Liver (tissue), 9 donors: ENCODE measurements around the gene NFE2L1. TPM values are rescaled to one million over a fixed set of nuclear protein-coding genes. Genes with fewer than 3 reads are reported as not detected.
A peak's percentile ranks its signal among the peaks of the same experiment; 100 is the strongest.

Experiments
- DNase-seq: peaks from one replicate; pipeline ENCODE4 v3.0.0-alpha.2; 2017; ENCODE audit warnings: low spot score
- H3K27ac ChIP-seq, 2 donors: one replicate each; pipeline ENCODE4 v1.7.0; 2013; ENCODE audit warnings: inconsistent platforms in 2 of 2, low read length in 2 of 2, control low read depth in 1 of 2, low read depth in 1 of 2, mild to moderate bottlenecking in 1 of 2
- H3K27me3 ChIP-seq, 4 donors: one replicate each; pipeline versions ENCODE4 v1.6.1 to v1.7.0; 2013; ENCODE audit warnings: low read length in 3 of 4, inconsistent platforms in 1 of 4, mild to moderate bottlenecking in 1 of 4, moderate library complexity in 1 of 4; ENCODE audit not compliant: control insufficient read depth in 4 of 4, insufficient read depth in 4 of 4
- H3K36me3 ChIP-seq, 4 donors: one replicate each; pipeline versions ENCODE4 v1.6.1 to v1.7.0; 2013; ENCODE audit warnings: low read length in 3 of 4, mild to moderate bottlenecking in 3 of 4, low read depth in 1 of 4, moderate library complexity in 1 of 4; ENCODE audit not compliant: control insufficient read depth in 4 of 4, insufficient read depth in 3 of 4
- H3K4me1 ChIP-seq, 4 donors: one replicate each; pipeline versions ENCODE4 v1.6.1 to v1.7.0; 2013; ENCODE audit warnings: low read length in 3 of 4, mild to moderate bottlenecking in 3 of 4, moderate library complexity in 1 of 4; ENCODE audit not compliant: control insufficient read depth in 4 of 4, insufficient read depth in 4 of 4
- H3K4me3 ChIP-seq, 3 donors: one replicate each; pipeline versions ENCODE4 v1.6.1 to v1.7.0; 2013; ENCODE audit warnings: low read length in 3 of 3, control low read depth in 1 of 3, low read depth in 1 of 3, mild to moderate bottlenecking in 1 of 3
- H3K9ac ChIP-seq, 2 donors: one replicate each; pipeline ENCODE4 v1.7.0; 2013; ENCODE audit warnings: low read length in 2 of 2, mild to moderate bottlenecking in 2 of 2, moderate library complexity in 2 of 2, control low read depth in 1 of 2, low read depth in 1 of 2
- H3K9me3 ChIP-seq, 4 donors: one replicate each; pipeline versions ENCODE4 v1.6.1 to v1.7.0; 2013; ENCODE audit warnings: low read length in 3 of 4; ENCODE audit not compliant: control insufficient read depth in 4 of 4
- EGR1 ChIP-seq, 2 donors: IDR thresholded peaks; 2 replicates each; pipeline ENCODE4 v1.6.1; 2016 to 2018; ENCODE audit warnings: antibody characterized with exemption in 2 of 2, low read depth in 2 of 2
- FOXA2 ChIP-seq: IDR thresholded peaks from 2 replicates; pipeline ENCODE4 v1.6.1; 2016; ENCODE audit warnings: antibody characterized with exemption
- HNF4A ChIP-seq, 2 donors: conservative IDR thresholded peaks; 2 replicates each; pipeline ENCODE4 v1.6.1; 2016; ENCODE audit warnings: antibody characterized with exemption in 2 of 2, mild to moderate bottlenecking in 2 of 2
- HNF4G ChIP-seq: IDR thresholded peaks from 2 replicates; pipeline ENCODE4 v1.6.1; 2016; ENCODE audit warnings: antibody characterized with exemption
- JUND ChIP-seq, 2 donors: IDR thresholded peaks; 2 replicates each; pipeline ENCODE4 v1.6.1; 2016; ENCODE audit warnings: antibody characterized with exemption in 2 of 2
- MAX ChIP-seq: IDR thresholded peaks from 2 replicates; pipeline ENCODE4 v1.6.1; 2016; ENCODE audit warnings: antibody characterized with exemption
- NR2F2 ChIP-seq: IDR thresholded peaks from 2 replicates; pipeline ENCODE4 v1.6.1; 2016; ENCODE audit warnings: antibody characterized with exemption
- TAF1 ChIP-seq: conservative IDR thresholded peaks from 2 replicates; pipeline ENCODE4 v1.6.1; 2016; ENCODE audit warnings: antibody characterized with exemption, mild to moderate bottlenecking
- ZBTB33 ChIP-seq: IDR thresholded peaks from 2 replicates; pipeline ENCODE4 v1.6.1; 2016; ENCODE audit warnings: antibody characterized with exemption
- WGBS: extraction: QIAGEN DNeasy Blood & Tissue Kit; methylation state at CpG from one replicate; pipeline ENCODE4 v1.1.7; 2013; 5-methylcytosine and 5-hydroxymethylcytosine counted together
- polyA plus RNA-seq, 2 donors: library from polyadenylated mRNA; stranded (reverse) in 1 of 2; unstranded in 1 of 2; fragments of 200-250 nt in 1 of 2; fragments of >200 nt in 1 of 2; fragmentation: Nextera tagmentation in 1 of 2; extraction: Ambion mirVana in 1 of 2; gene quantifications; one replicate each; pipeline versions ENCODE4 v1.2.1 to v1.2.3, GENCODE V29; 2013 to 2015
- total RNA-seq, 2 donors: library from RNA; depleted of rRNA; stranded (reverse); fragments of >200 nt; gene quantifications; one replicate each; pipeline ENCODE4 v1.2.3, GENCODE V29; 2014
- TF ChIP-seq, protein P1 (sequence below): IDR thresholded peaks from 2 replicates; pipeline ENCODE4 v1.6.1; 2016; ENCODE audit warnings: antibody characterized with exemption, mild to moderate bottlenecking
- TF ChIP-seq, protein P2 (sequence below): fragments of 150-350 bp; IDR thresholded peaks from 2 replicates; pipeline ENCODE4 v1.5.1; 2017; ENCODE audit warnings: improper control_type of control experiment, low read depth, low read length; ENCODE audit not compliant: missing input control
- donor health status: healthy.
- donor health status: healthy.
- donor health status: healthy.
- donor health status: healthy.
- donor health status: healthy.

The NFE2L1 gene
- total and polyA plus RNA-seq, 4 donors: 14.3 to 79.5 (median 57.6) TPM

- TF ChIP-seq, protein P1, sequence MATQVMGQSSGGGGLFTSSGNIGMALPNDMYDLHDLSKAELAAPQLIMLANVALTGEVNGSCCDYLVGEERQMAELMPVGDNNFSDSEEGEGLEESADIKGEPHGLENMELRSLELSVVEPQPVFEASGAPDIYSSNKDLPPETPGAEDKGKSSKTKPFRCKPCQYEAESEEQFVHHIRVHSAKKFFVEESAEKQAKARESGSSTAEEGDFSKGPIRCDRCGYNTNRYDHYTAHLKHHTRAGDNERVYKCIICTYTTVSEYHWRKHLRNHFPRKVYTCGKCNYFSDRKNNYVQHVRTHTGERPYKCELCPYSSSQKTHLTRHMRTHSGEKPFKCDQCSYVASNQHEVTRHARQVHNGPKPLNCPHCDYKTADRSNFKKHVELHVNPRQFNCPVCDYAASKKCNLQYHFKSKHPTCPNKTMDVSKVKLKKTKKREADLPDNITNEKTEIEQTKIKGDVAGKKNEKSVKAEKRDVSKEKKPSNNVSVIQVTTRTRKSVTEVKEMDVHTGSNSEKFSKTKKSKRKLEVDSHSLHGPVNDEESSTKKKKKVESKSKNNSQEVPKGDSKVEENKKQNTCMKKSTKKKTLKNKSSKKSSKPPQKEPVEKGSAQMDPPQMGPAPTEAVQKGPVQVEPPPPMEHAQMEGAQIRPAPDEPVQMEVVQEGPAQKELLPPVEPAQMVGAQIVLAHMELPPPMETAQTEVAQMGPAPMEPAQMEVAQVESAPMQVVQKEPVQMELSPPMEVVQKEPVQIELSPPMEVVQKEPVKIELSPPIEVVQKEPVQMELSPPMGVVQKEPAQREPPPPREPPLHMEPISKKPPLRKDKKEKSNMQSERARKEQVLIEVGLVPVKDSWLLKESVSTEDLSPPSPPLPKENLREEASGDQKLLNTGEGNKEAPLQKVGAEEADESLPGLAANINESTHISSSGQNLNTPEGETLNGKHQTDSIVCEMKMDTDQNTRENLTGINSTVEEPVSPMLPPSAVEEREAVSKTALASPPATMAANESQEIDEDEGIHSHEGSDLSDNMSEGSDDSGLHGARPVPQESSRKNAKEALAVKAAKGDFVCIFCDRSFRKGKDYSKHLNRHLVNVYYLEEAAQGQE: no peak
- TF ChIP-seq MAX (no peak), EGR1 (IDR thresholded peaks at IDR 0.05; ENCODE audit: low read depth in 2 of 2) (no peak)
These were observed 56.3 kb downstream of the NFE2L1 start (continued) for GRCh38 chr17:48104440-48104839.

- Histone ChIP-seq H3K4me1 (peaks cover 0 to 19% (median 12%) of the 10 kb centered on the region in 4 donors), H3K9me3 (no peaks in the 10 kb centered on the region), H3K27ac (peak overlapping the region; percentile 74 to 79), H3K27me3 (no peaks in the 10 kb centered on the region), H3K36me3 (no peaks in the 10 kb centered on the region), H3K4me3 (peak overlapping the region; percentile 57 to 92 (median 90)), H3K9ac (peak overlapping the region; percentile 85 to 91)
- 45% methylated on average over 13 of the region's 13 CpGs for WGBS
- no peak for DNase-seq
- TF ChIP-seq MAX (no peak), EGR1 (IDR thresholded peaks at IDR 0.05; ENCODE audit: low read depth in 2 of 2) (no peak), HNF4G (no peak)
- TF ChIP-seq, protein P1: no peak
These were observed 58.6 kb downstream of the NFE2L1 start for GRCh38 chr17:48106802-48107136.

DNA sequence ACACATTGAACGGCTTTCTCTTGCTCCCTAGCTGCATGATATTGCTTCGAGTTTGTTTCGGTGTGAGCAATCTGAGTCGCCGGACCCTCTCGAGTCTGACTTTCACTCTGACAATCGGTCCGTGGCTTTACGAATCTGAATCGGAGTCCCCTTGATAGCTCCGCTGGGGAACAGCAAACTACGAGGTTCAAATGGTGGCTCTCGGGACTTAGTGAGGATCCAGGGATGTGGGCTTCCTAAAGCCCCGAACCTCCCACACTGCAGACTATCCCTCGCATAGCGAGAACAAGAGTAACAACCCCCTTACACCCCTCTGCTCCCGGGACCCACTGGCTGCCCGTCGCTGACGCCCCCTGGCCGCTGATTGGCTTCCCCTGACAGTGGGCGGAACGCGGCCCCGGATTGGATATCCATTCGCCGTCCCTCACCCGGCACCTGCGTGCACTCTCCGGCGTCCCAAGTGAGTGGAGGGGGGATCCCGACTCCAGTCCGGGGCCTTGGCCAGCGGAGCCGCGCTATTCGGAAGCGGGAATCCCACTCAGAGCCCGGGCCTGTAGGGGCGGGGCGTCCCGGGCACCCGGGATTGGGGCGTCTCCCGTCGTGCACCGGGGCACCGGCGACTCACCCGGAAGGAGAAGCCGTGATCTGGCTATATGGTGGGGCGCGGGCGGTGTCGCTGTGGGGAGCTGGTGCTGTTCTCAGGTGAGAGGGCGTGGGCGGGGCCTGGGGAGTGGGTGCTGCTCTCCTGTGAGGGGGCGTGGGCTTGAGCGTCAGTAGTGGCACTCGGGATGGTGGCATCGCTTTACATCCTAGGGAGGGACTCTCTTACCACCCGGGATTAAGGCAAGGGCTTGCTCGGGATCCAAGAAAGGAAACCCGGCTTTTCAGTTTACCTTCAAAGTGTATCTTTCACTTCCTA is 59.2 kb downstream of the NFE2L1 start, which contains the start of gene SNX11:
SNX11 (plus strand) TSS at position 630 of the 919 bp plus-strand sequence. CDS start 4,278 bp downstream, outside the sequence.
- Histone ChIP-seq H3K4me3 (peak within 1 kb of the TSS; percentile 57 to 92 (median 90)), H3K9ac (peak within 1 kb of the TSS; percentile 86 to 96), H3K4me1 (peaks cover 0 to 19% (median 12%) of the 10 kb centered on the region in 4 donors), H3K9me3 (no peaks in the 10 kb centered on the region), H3K27me3 (no peaks in the 10 kb centered on the region), H3K36me3 (no peaks in the 10 kb centered on the region), H3K27ac (peak within 1 kb of the TSS; percentile 74 to 79)
- under 1% methylated on average over 64 of the region's 64 CpGs for WGBS
- DNase-seq: peak; percentile 88
- TF ChIP-seq FOXA2 (no peak), JUND (IDR thresholded peaks at IDR 0.05) (no peak), HNF4A (conservative IDR thresholded peaks at IDR 0.05) (no peak), TAF1 (peak; percentile 93), HNF4G (no peak), ZBTB33 (peak; percentile 33), NR2F2 (no peak)
- TF ChIP-seq, protein P2, sequence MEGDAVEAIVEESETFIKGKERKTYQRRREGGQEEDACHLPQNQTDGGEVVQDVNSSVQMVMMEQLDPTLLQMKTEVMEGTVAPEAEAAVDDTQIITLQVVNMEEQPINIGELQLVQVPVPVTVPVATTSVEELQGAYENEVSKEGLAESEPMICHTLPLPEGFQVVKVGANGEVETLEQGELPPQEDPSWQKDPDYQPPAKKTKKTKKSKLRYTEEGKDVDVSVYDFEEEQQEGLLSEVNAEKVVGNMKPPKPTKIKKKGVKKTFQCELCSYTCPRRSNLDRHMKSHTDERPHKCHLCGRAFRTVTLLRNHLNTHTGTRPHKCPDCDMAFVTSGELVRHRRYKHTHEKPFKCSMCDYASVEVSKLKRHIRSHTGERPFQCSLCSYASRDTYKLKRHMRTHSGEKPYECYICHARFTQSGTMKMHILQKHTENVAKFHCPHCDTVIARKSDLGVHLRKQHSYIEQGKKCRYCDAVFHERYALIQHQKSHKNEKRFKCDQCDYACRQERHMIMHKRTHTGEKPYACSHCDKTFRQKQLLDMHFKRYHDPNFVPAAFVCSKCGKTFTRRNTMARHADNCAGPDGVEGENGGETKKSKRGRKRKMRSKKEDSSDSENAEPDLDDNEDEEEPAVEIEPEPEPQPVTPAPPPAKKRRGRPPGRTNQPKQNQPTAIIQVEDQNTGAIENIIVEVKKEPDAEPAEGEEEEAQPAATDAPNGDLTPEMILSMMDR: no peak
- TF ChIP-seq, protein P1: peak; percentile 49
